ENCODE results near the gene FAM200C.
"Not testable (repeated sequence)": the region's sequence is repeated elsewhere in the genome, so short reads cannot be mapped to it uniquely, and the experiment has no call there.

The FAM200C gene

DNA sequence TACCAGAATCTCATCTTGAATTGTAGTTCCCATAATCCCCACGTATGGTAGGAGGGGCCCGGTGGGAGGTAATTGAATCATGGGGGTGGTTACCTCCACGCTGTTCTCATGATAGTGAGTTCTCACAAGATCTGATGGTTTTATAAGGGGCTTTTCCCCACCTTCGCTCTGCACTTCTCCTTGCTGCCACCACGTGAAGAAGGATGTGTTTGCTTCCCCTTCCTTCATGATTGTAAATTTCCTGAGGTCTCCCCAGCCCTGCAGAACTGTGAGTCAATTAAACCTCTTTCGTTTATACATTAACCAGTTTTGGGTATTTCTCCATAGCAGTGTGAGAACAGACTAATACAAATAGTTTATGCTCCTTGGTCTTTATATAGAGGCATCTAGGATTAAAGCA lies 36.8 kb upstream of the FAM200C start:
- not testable (repeated sequence) for H3K4me1 ChIP-seq (ENCODE audit: control insufficient read depth, insufficient read depth, low read length); H3K4me3 ChIP-seq (ENCODE audit: low read length); H3K36me3 ChIP-seq (ENCODE audit: insufficient read depth, low read length); H3K9me3 ChIP-seq (replicated peaks; ENCODE audit: low read length); H3K9ac ChIP-seq (ENCODE audit: low read depth, low read length); H3K4me2 ChIP-seq (ENCODE audit: low read length)
- H3K27me3 ChIP-seq (ENCODE audit: control insufficient read depth, insufficient read depth, low read length), result peaks cover 14% of the 10 kb centered on the region

GRCh38 chr5:160436017-160436416 lies 36.2 kb upstream of the FAM200C start:
- Histone ChIP-seq H3K4me1 (ENCODE audit: control insufficient read depth, insufficient read depth, low read length) (peaks cover 6% of the 10 kb centered on the region), H3K9me3 (replicated peaks; ENCODE audit: low read length) (no peaks in the 10 kb centered on the region), H3K36me3 (ENCODE audit: insufficient read depth, low read length) (no peaks in the 10 kb centered on the region), H3K9ac (ENCODE audit: low read depth, low read length) (no peak overlapping the region), H3K4me2 (ENCODE audit: low read length) (no peak overlapping the region), H3K27me3 (ENCODE audit: control insufficient read depth, insufficient read depth, low read length) (peaks cover 14% of the 10 kb centered on the region), H3K4me3 (ENCODE audit: low read length) (no peak overlapping the region)

GRCh38 chr5:160435532-160435931 lies 35.7 kb upstream of the FAM200C start:
- Histone ChIP-seq H3K27me3 (ENCODE audit: control insufficient read depth, insufficient read depth, low read length) (peaks cover 14% of the 10 kb centered on the region), H3K4me1 (ENCODE audit: control insufficient read depth, insufficient read depth, low read length) (peaks cover 6% of the 10 kb centered on the region), H3K36me3 (ENCODE audit: insufficient read depth, low read length) (no peaks in the 10 kb centered on the region), H3K9ac (ENCODE audit: low read depth, low read length) (no peak overlapping the region), H3K4me3 (ENCODE audit: low read length) (no peak overlapping the region), H3K9me3 (replicated peaks; ENCODE audit: low read length) (no peaks in the 10 kb centered on the region), H3K4me2 (ENCODE audit: low read length) (no peak overlapping the region)

DNA sequence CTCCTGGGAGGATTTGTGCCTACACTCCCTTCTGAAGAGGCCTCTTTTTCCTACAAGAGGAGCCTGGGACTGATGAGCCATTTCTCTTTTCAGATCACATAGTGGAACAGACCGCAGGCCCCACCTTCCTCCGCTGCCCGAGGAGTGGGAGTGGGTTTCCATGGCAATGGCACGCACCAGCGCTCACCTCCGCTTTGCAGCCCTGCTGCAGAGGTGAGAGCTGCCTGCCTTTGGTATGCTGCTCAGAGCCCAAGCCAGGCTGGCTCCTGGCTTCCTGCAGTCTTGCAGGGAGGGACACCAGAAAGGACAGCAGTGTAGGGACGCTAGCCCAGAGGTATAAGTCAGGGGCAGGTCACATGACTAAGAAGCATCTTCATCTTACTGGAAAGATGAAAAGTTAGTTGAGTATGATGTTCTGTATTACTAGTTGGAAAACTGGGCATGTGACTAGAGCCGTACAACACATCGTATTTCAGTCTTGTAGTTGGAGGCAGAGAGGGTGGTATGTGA lies 34.2 kb upstream of the FAM200C start:
- peaks cover 14% of the 10 kb centered on the region for H3K27me3 ChIP-seq (ENCODE audit: control insufficient read depth, insufficient read depth, low read length)
- H3K9ac ChIP-seq (ENCODE audit: low read depth, low read length), result no peak overlapping the region
- peaks cover 6% of the 10 kb centered on the region for H3K36me3 ChIP-seq (ENCODE audit: insufficient read depth, low read length)
- peaks cover 6% of the 10 kb centered on the region for H3K4me1 ChIP-seq (ENCODE audit: control insufficient read depth, insufficient read depth, low read length)
- no peaks in the 10 kb centered on the region for H3K9me3 ChIP-seq (replicated peaks; ENCODE audit: low read length)
- H3K4me3 ChIP-seq (ENCODE audit: low read length), result no peak overlapping the region
- no peak overlapping the region for H3K4me2 ChIP-seq (ENCODE audit: low read length)

DNA sequence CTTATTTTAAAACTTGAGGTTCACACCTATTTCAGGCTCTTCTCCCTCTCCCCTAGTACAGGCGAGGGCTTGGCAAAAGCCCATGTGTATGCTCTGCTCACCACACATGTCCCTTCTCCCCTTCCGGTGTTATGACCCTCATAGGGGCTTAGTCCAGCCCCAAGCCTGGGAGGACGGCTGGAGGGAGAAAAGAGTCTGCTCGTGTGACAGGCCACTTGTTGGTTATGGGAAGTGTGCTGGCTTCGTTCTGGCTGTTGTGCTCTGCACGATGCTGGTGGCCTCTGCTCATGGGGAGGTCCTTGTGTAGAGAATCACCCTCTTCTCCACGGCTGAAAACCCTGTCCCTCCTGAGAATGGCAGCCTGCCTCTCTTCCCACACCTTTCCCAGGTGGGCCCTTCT lies 32.9 kb upstream of the FAM200C start:
- Histone ChIP-seq H3K4me3 (ENCODE audit: low read length) (no peak overlapping the region), H3K9me3 (replicated peaks; ENCODE audit: low read length) (no peaks in the 10 kb centered on the region), H3K27me3 (ENCODE audit: control insufficient read depth, insufficient read depth, low read length) (peaks cover 14% of the 10 kb centered on the region), H3K4me2 (ENCODE audit: low read length) (no peak overlapping the region), H3K4me1 (ENCODE audit: control insufficient read depth, insufficient read depth, low read length) (no peaks in the 10 kb centered on the region), H3K36me3 (ENCODE audit: insufficient read depth, low read length) (peaks cover 18% of the 10 kb centered on the region), H3K9ac (ENCODE audit: low read depth, low read length) (no peak overlapping the region)

GRCh38 chr5:160432196-160432595 lies 32.3 kb upstream of the FAM200C start:
- no peaks in the 10 kb centered on the region for H3K9me3 ChIP-seq (replicated peaks; ENCODE audit: low read length)
- H3K9ac ChIP-seq (ENCODE audit: low read depth, low read length), result no peak overlapping the region
- peaks cover 13% of the 10 kb centered on the region for H3K27me3 ChIP-seq (ENCODE audit: control insufficient read depth, insufficient read depth, low read length)
- H3K4me2 ChIP-seq (ENCODE audit: low read length), result no peak overlapping the region
- no peak overlapping the region for H3K4me3 ChIP-seq (ENCODE audit: low read length)
- peaks cover 22% of the 10 kb centered on the region for H3K36me3 ChIP-seq (ENCODE audit: insufficient read depth, low read length)
- no peaks in the 10 kb centered on the region for H3K4me1 ChIP-seq (ENCODE audit: control insufficient read depth, insufficient read depth, low read length)

DNA sequence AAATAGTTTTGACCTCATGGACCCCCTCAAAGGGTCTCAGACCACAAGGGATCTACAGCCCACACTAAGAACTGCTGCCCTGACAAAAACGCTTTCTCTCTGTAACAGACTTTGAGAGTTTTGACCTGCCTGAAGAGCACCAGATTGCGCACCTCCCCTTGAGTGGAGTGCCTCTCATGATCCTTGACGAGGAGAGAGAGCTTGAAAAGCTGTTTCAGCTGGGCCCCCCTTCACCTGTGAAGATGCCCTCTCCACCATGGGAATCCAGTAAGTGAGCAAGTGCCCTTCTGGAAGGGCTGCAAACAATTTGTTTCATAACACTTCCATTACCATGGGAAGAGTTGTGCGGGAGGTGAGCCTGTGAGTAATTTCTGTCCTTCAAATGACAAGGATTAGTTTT lies 27.8 kb upstream of the FAM200C start:
- Histone ChIP-seq H3K27me3 (ENCODE audit: control insufficient read depth, insufficient read depth, low read length) (no peaks in the 10 kb centered on the region), H3K9me3 (replicated peaks; ENCODE audit: low read length) (no peaks in the 10 kb centered on the region), H3K4me3 (ENCODE audit: low read length) (no peak overlapping the region), H3K4me2 (ENCODE audit: low read length) (no peak overlapping the region), H3K36me3 (ENCODE audit: insufficient read depth, low read length) (peaks cover 23% of the 10 kb centered on the region), H3K9ac (ENCODE audit: low read depth, low read length) (no peak overlapping the region), H3K4me1 (ENCODE audit: control insufficient read depth, insufficient read depth, low read length) (peaks cover 26% of the 10 kb centered on the region)

GRCh38 chr5:160423099-160423498 lies 23.2 kb upstream of the FAM200C start:
- H3K4me2 ChIP-seq (ENCODE audit: low read length), result peak overlapping the region; percentile 81
- peak overlapping the region; percentile 79 for H3K4me3 ChIP-seq (ENCODE audit: low read length)
- no peaks in the 10 kb centered on the region for H3K27me3 ChIP-seq (ENCODE audit: control insufficient read depth, insufficient read depth, low read length)
- peaks cover 6% of the 10 kb centered on the region for H3K36me3 ChIP-seq (ENCODE audit: insufficient read depth, low read length)
- H3K4me1 ChIP-seq (ENCODE audit: control insufficient read depth, insufficient read depth, low read length), result peaks cover 35% of the 10 kb centered on the region
- H3K9me3 ChIP-seq (replicated peaks; ENCODE audit: low read length), result no peaks in the 10 kb centered on the region
- H3K9ac ChIP-seq (ENCODE audit: low read depth, low read length), result no peak overlapping the region

GRCh38 chr5:160421625-160422258 lies 21.9 kb upstream of the FAM200C start, which contains the start of gene PTTG1:
Gene PTTG1, plus strand, starts transcription at chr5:160421855. Its CDS starts 458 bp downstream, at chr5:160422313.
- Histone ChIP-seq H3K4me1 (ENCODE audit: control insufficient read depth, insufficient read depth, low read length) (peaks cover 42% of the 10 kb centered on the region), H3K9me3 (replicated peaks; ENCODE audit: low read length) (no peaks in the 10 kb centered on the region)

GRCh38 chr5:160420331-160420610 lies 20.4 kb upstream of the FAM200C start:
- no peak overlapping the region for H3K4me2 ChIP-seq (ENCODE audit: low read length)
- H3K27me3 ChIP-seq (ENCODE audit: control insufficient read depth, insufficient read depth, low read length), result no peaks in the 10 kb centered on the region
- H3K4me3 ChIP-seq (ENCODE audit: low read length), result no peak overlapping the region
- H3K4me1 ChIP-seq (ENCODE audit: control insufficient read depth, insufficient read depth, low read length), result peaks cover 42% of the 10 kb centered on the region
- no peaks in the 10 kb centered on the region for H3K36me3 ChIP-seq (ENCODE audit: insufficient read depth, low read length)
- H3K9ac ChIP-seq (ENCODE audit: low read depth, low read length), result no peak overlapping the region
- no peaks in the 10 kb centered on the region for H3K9me3 ChIP-seq (replicated peaks; ENCODE audit: low read length)

More at GRCh38 chr5:160421625-160422258, 21.9 kb upstream of the FAM200C start, which contains the start of gene PTTG1:
- Histone ChIP-seq H3K9ac (ENCODE audit: low read depth, low read length) (peak within 1 kb of the TSS; percentile 74), H3K36me3 (ENCODE audit: insufficient read depth, low read length) (no peaks in the 10 kb centered on the region), H3K4me3 (ENCODE audit: low read length) (peak within 1 kb of the TSS; percentile 79), H3K4me2 (ENCODE audit: low read length) (peak within 1 kb of the TSS; percentile 81), H3K27me3 (ENCODE audit: control insufficient read depth, insufficient read depth, low read length) (no peaks in the 10 kb centered on the region)

- H3K9me3 ChIP-seq (replicated peaks; ENCODE audit: low read length), result no peaks in the 10 kb centered on the region
- no peaks in the 10 kb centered on the region for H3K27me3 ChIP-seq (ENCODE audit: control insufficient read depth, insufficient read depth, low read length)
- peak overlapping the region; percentile 85 for H3K4me2 ChIP-seq (ENCODE audit: low read length)
- H3K9ac ChIP-seq (ENCODE audit: low read depth, low read length), result peak overlapping the region; percentile 91
- peaks cover 2% of the 10 kb centered on the region for H3K36me3 ChIP-seq (ENCODE audit: insufficient read depth, low read length)
- peaks cover 36% of the 10 kb centered on the region for H3K4me1 ChIP-seq (ENCODE audit: control insufficient read depth, insufficient read depth, low read length)
- H3K4me3 ChIP-seq (ENCODE audit: low read length), result peak overlapping the region; percentile 82
Observed at GRCh38 chr5:160419458-160420330, 19.8 kb upstream of the FAM200C start.
